HG03280 (cell line): ENCODE results near the gene PTCSC3.
"Not testable (repeated sequence)": the region's sequence is repeated elsewhere in the genome, so short reads cannot be mapped to it uniquely, and the experiment has no call there.

Experiments
- ATAC-seq: cut with Tn5 transposase; IDR thresholded peaks from one replicate; pipeline ENCODE4 v1.9.1; 2021; ENCODE audit warnings: mild to moderate bottlenecking, moderate library complexity; ENCODE audit not compliant: unreplicated experiment

The PTCSC3 gene

GRCh38 chr14:36174767-36175424 lies 1.6 kb downstream of the PTCSC3 start:
- no peak for ATAC-seq

- ATAC-seq = no peak
Measured at GRCh38 chr14:36173161-36173560, 3.4 kb downstream of the PTCSC3 start.

GRCh38 chr14:36171607-36172006 lies 4.9 kb downstream of the PTCSC3 start:
- ATAC-seq = no peak

- ATAC-seq = no peak
Measured at GRCh38 chr14:36167431-36167830, 9.1 kb downstream of the PTCSC3 start.

- ATAC-seq = no peak
Measured at GRCh38 chr14:36163451-36163850, 13.1 kb downstream of the PTCSC3 start.

GRCh38 chr14:36162267-36162666 lies 14.3 kb downstream of the PTCSC3 start:
- ATAC-seq = no peak

GRCh38 chr14:36161776-36162175 lies 14.7 kb downstream of the PTCSC3 start:
- ATAC-seq = no peak

GRCh38 chr14:36151335-36151734 lies 25.2 kb downstream of the PTCSC3 start:
- no peak for ATAC-seq

GRCh38 chr14:36134038-36134437 lies 42.5 kb downstream of the PTCSC3 start:
- ATAC-seq = no peak

GRCh38 chr14:36132826-36133225 lies 43.7 kb downstream of the PTCSC3 start:
- ATAC-seq = no peak

- no peak for ATAC-seq
Measured at GRCh38 chr14:36130186-36130585, 46.3 kb downstream of the PTCSC3 start.

GRCh38 chr14:36129181-36129580 lies 47.3 kb downstream of the PTCSC3 start:
- no peak for ATAC-seq

GRCh38 chr14:36113341-36113740 lies 63.2 kb downstream of the PTCSC3 start:
- ATAC-seq = no peak

- no peak for ATAC-seq
Measured at GRCh38 chr14:36111822-36112583, 64.5 kb downstream of the PTCSC3 start.

- ATAC-seq = no peak
Measured at GRCh38 chr14:36105401-36105800, 71.1 kb downstream of the PTCSC3 start.

GRCh38 chr14:36104258-36104657 lies 72.3 kb downstream of the PTCSC3 start:
- not testable (repeated sequence) for ATAC-seq

- ATAC-seq = no peak
Measured at GRCh38 chr14:36099619-36100018, 76.9 kb downstream of the PTCSC3 start.

- ATAC-seq = no peak
Measured at GRCh38 chr14:36097356-36097755, 79.2 kb downstream of the PTCSC3 start.

- no peak for ATAC-seq
Measured at GRCh38 chr14:36096090-36096489, 80.4 kb downstream of the PTCSC3 start.

- ATAC-seq = no peak
Measured at GRCh38 chr14:36094963-36095362, 81.6 kb downstream of the PTCSC3 start.

- ATAC-seq = no peak
Measured at GRCh38 chr14:36091096-36091495, 85.4 kb downstream of the PTCSC3 start.

GRCh38 chr14:36087411-36087810 lies 89.1 kb downstream of the PTCSC3 start:
- no peak for ATAC-seq
